NCI-H345 treated with DMSO at 0.1 percent for 48 hours (cell line): ENCODE measurements around the gene ACTN4.

Source experiments
- DNase-seq: peaks from one replicate; lab custom pipeline; 2025; ENCODE audit not compliant: unreplicated experiment; lab: John Stamatoyannopoulos, UW

ACTN4 gene

GRCh38 chr19:38676878-38677646 lies 29.6 kb downstream of the ACTN4 start:
- no peak for DNase-seq

GRCh38 chr19:38678217-38678890 lies 30.9 kb downstream of the ACTN4 start:
- DNase-seq = no peak

- no peak for DNase-seq
Observed at GRCh38 chr19:38678891-38679494, 31.5 kb downstream of the ACTN4 start.

- DNase-seq = no peak
Observed at GRCh38 chr19:38679839-38680238, 32.4 kb downstream of the ACTN4 start.

- no peak for DNase-seq
Observed at GRCh38 chr19:38682195-38682867, 34.9 kb downstream of the ACTN4 start.

- DNase-seq = no peak
Observed at GRCh38 chr19:38682872-38683392, 35.5 kb downstream of the ACTN4 start.

- no peak for DNase-seq
Observed at GRCh38 chr19:38683393-38684077, 36.1 kb downstream of the ACTN4 start.

GRCh38 chr19:38684078-38684861 lies 36.8 kb downstream of the ACTN4 start:
- no peak for DNase-seq

GRCh38 chr19:38684862-38685665 lies 37.6 kb downstream of the ACTN4 start:
- no peak for DNase-seq

GRCh38 chr19:38685666-38686529 lies 38.4 kb downstream of the ACTN4 start:
- DNase-seq = no peak

GRCh38 chr19:38686530-38686888 lies 39.1 kb downstream of the ACTN4 start:
- no peak for DNase-seq

GRCh38 chr19:38687837-38688378 lies 40.5 kb downstream of the ACTN4 start:
- no peak for DNase-seq

- DNase-seq = no peak
Observed at GRCh38 chr19:38690146-38690545, 42.7 kb downstream of the ACTN4 start.

- DNase-seq = no peak
Observed at GRCh38 chr19:38690832-38691231, 43.4 kb downstream of the ACTN4 start.

GRCh38 chr19:38691938-38692457 lies 44.5 kb downstream of the ACTN4 start:
- DNase-seq = no peak

GRCh38 chr19:38692458-38693379 lies 45.3 kb downstream of the ACTN4 start:
- DNase-seq = no peak
